ENCODE measurements around the gene CDIP1. TPM values are rescaled to one million over a fixed set of nuclear protein-coding genes. Genes with fewer than 3 reads are reported as not detected.

CDIP1 gene
- total RNA-seq, 1 experiment from 2014 or later, result 49.7 TPM

- Histone ChIP-seq H3K4ac (ENCODE audit: low read depth, low read length) (no peak overlapping the region), H3K14ac (ENCODE audit: insufficient read depth, low read length) (no peak overlapping the region), H3K79me1 (ENCODE audit: insufficient read depth, low read depth, low read length, poor library complexity, severe bottlenecking) (no peaks in the 10 kb centered on the region), H3K9ac (ENCODE audit: extremely low read depth, insufficient read length, low read length) (no peak overlapping the region), H2BK5ac (ENCODE audit: insufficient read length, low read length) (no peak overlapping the region), H3K27ac (ENCODE audit: insufficient read length, low read depth, low read length) (no peak overlapping the region), H3K27me3 (ENCODE audit: insufficient read depth, low read length) (no peaks in the 10 kb centered on the region), H3K23me2 (ENCODE audit: insufficient read length, low read depth, low read length, poor library complexity, severe bottlenecking) (peaks cover 1% of the 10 kb centered on the region), H3K4me1 (ENCODE audit: insufficient read depth, low read length) (peaks cover 4% of the 10 kb centered on the region; the same call in 1 of the 2 replicates), H3K18ac (ENCODE audit: insufficient read length, low read depth, low read length) (no peak overlapping the region), H4K5ac (ENCODE audit: insufficient read length, low read depth, low read length) (no peak overlapping the region), H2BK12ac (ENCODE audit: insufficient read length, low read depth, low read length) (no peak overlapping the region), H3K79me2 (ENCODE audit: insufficient read depth, low read length) (peaks cover 2% of the 10 kb centered on the region; the same call in 1 of the 2 replicates), H2BK15ac (ENCODE audit: low read depth, low read length) (no peak overlapping the region), H2AFZ (ENCODE audit: low read length) (no peak overlapping the region), H3K56ac (ENCODE audit: insufficient read length, low read depth, low read length) (no peak overlapping the region), H3K4me2 (ENCODE audit: insufficient read depth, insufficient read length, low read length) (no peak overlapping the region), H3K23ac (ENCODE audit: insufficient read length, low read depth, low read length) (no peak overlapping the region), H4K8ac (replicated peaks; ENCODE audit: insufficient read length, low read depth, low read length) (no peak overlapping the region), H3K9me3 (ENCODE audit: control insufficient read depth, low read depth, low read length) (no peaks in the 10 kb centered on the region), H2AK5ac (ENCODE audit: insufficient read length, low read length) (no peak overlapping the region), H3T11ph (ENCODE audit: low read length) (no peak overlapping the region), H2BK20ac (ENCODE audit: low read depth, low read length, poor library complexity, severe bottlenecking) (no peak overlapping the region), H4K20me1 (ENCODE audit: control insufficient read depth, insufficient read depth, insufficient read length) (no peaks in the 10 kb centered on the region), H4K91ac (ENCODE audit: insufficient read length, low read depth, low read length) (no peak overlapping the region), H2BK120ac (ENCODE audit: low read depth, low read length, poor library complexity, severe bottlenecking) (no peak overlapping the region)
- WGBS (ENCODE audit: extremely low coverage, insufficient read length, low lambda C conversion rate), result no CpG with 5 or more reads among the region's 10 CpGs
- TF ChIP-seq CTCF (conservative IDR thresholded peaks at IDR 0.05), result no peak
- no peaks in the 10 kb centered on the region for H3K9me3 Mint-ChIP-seq
- H3K27me3 Mint-ChIP-seq (ENCODE audit: low read depth), result peaks cover under 1% of the 10 kb centered on the region
- peaks cover 39 to 41% of the 10 kb centered on the region in 2 experiments for H3K4me1 Mint-ChIP-seq
- H3K36me3 Mint-ChIP-seq (ENCODE audit: insufficient read depth in 1 of 3, low read depth in 3 of 3), result peaks cover 22 to 33% (median 29%) of the 10 kb centered on the region in 3 experiments
- no peak overlapping the region for H3K4me3 Mint-ChIP-seq
- DNase-seq, result no peak
- H3K27ac Mint-ChIP-seq, result 0 out of 7 replicates have a peak overlapping the region, but pooled peaks of 1 of the 3 experiments have one; percentile 36
Measured at GRCh38 chr16:4532238-4532637, 6.3 kb downstream of the CDIP1 start.
